Tracheal epithelial cell (primary cell): ENCODE measurements around the gene MAGED4B. TPM values are rescaled to one million over a fixed set of nuclear protein-coding genes. Genes with fewer than 3 reads are reported as not detected.

Experiments used
- total RNA-seq: library from RNA; depleted of rRNA; stranded (reverse); fragments of >200 nt; gene quantifications from 2 replicates; pipeline ENCODE4 v1.2.1, GENCODE V29; 2014

Gene MAGED4B
- 8.9 TPM in 1 of 2 replicates, not detected in the other for total RNA-seq

DNA sequence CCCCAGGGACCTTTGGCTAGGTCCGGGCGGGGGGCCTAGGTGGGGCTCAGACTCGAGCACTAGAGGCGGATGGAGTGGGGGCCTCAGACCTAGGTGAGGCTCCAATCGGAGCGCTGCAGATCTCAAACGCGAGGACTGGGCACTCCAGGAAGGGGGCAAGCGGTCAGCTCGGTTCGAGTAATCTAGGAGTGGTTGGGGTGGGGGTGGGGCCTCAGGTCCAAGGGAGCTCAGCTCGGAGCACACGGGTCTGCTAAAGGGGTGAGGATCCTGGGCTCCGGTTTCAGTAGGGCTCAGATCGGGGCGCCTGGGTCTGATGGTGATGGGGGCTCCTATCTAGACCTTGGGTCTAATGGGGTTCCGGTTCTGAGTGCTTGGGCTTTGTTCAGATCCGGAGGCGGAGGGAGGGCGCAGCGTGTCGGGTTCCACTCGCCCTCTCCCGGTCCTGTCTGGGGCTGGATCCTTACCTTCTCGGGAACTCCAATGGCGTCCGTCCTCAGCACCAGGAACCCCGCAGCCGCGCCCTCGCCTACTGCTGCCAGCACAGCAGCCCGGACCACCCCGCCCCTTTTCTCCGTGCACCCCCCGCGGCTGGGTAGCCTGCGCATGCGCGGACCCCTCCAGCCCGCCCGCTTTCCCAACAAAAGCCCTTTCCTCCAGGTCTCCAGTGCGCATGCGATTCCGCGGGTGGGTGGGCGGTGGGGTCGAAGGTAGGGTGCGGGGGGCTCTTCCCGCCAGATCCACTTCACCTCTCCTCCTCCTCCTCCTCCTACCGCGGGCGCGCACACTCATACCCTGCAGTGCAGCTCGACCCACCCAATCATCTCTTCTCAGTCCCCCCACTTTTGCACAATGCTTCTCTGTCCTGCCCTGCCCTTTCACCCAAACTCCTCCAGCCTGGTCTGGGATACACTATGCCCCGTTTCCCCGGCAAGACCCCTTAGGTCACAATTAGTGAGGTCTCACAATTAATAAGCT lies at the start of gene MAGED4B:
MAGED4B (minus strand) TSS at position 518 of the 975 bp plus-strand sequence. CDS start 1,011 bp downstream, outside the sequence.

Other genes with a start within 250 kb of the MAGED4B start
- 13.6 and 33.3 TPM in 2 replicates for gene MAGED1, start 175.6 kb downstream of the MAGED4B start, total RNA-seq
- 0.48 TPM in 1 of 2 replicates, not detected in the other for gene MAGED4, start 115.7 kb upstream of the MAGED4B start, total RNA-seq